SK-N-MC (cell line): ENCODE measurements around the gene MDH1B.

ENCODE experiments used
- DNase-seq: peaks from one replicate; pipeline ENCODE4 v3.0.0-alpha.2; 2011; ENCODE audit warnings: low read depth, low spot score
- H3K27ac ChIP-seq: fragments of 200-600 bp; sonication (generic); 2 replicates; pipeline ENCODE4 v1.5.1; 2016; ENCODE audit warnings: mixed run types
- H3K36me3 ChIP-seq: fragments of 200-600 bp; sonication (generic); 2 replicates; pipeline ENCODE4 v1.6.1; 2017; ENCODE audit warnings: antibody characterized with exemption, low read length, mixed read lengths; ENCODE audit not compliant: insufficient read depth
- H3K4me3 ChIP-seq: fragments of 200-600 bp; sonication (generic); 2 replicates; pipeline ENCODE4 v1.5.1; 2016
- H3K9ac ChIP-seq: fragments of 200-600 bp; sonication (generic); 2 replicates; pipeline ENCODE4 v1.8.0; 2017; ENCODE audit warnings: mixed run types, mixed read lengths; ENCODE audit not compliant: insufficient read length
- H3K9me3 ChIP-seq: fragments of 200-600 bp; sonication (generic); 2 replicates; pipeline ENCODE4 v1.6.1; 2017; ENCODE audit warnings: low read depth, mild to moderate bottlenecking, antibody characterized with exemption, low read length, moderate library complexity, mixed read lengths
- EZH2 ChIP-seq: fragments of 200-600 bp; sonication (generic); IDR thresholded peaks from one replicate; pipeline ENCODE4 v1.6.1; 2017; ENCODE audit warnings: antibody characterized with exemption
- FOXP2 ChIP-seq: optimal IDR thresholded peaks from 2 replicates; pipeline ENCODE3; 2011; ENCODE audit warnings: mild to moderate bottlenecking, moderate library complexity; ENCODE audit not compliant: insufficient read depth; ENCODE audit errors: extremely low read length, control extremely low read depth
- POLR2AphosphoS5 ChIP-seq: IDR thresholded peaks from 2 replicates; pipeline ENCODE4 v1.6.1; 2012; ENCODE audit warnings: mild to moderate bottlenecking, low read depth, low read length, borderline replicate concordance

Gene MDH1B

DNA sequence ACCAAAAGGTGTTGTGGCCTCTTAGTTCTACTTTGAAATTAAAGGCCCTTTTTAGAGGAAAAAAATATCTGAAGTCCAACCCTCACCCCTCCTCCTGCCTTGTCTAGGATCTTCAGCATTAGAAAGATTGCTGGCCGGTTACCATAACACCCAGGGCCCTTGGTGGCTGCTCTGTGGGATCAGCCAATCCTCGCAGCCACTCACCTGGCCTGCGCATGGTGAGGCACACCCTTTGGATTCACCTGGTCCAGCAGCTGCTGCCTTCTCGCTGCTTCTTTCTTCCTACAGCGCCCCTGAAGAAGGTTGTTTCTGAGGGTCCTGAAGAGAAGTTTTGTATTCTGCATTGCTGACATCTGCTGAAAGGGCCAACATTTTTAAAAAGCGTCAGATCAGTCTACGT is 72.2 kb downstream of the MDH1B start:
- no peak overlapping the region for H3K9ac ChIP-seq
- H3K9me3 ChIP-seq: no peaks in the 10 kb centered on the region
- H3K27ac ChIP-seq: no peak overlapping the region
- DNase-seq: no peak
- no peak overlapping the region for H3K4me3 ChIP-seq
- no peaks in the 10 kb centered on the region for H3K36me3 ChIP-seq
- TF ChIP-seq FOXP2 (no peak), EZH2 (no peak), POLR2AphosphoS5 (no peak)

DNA sequence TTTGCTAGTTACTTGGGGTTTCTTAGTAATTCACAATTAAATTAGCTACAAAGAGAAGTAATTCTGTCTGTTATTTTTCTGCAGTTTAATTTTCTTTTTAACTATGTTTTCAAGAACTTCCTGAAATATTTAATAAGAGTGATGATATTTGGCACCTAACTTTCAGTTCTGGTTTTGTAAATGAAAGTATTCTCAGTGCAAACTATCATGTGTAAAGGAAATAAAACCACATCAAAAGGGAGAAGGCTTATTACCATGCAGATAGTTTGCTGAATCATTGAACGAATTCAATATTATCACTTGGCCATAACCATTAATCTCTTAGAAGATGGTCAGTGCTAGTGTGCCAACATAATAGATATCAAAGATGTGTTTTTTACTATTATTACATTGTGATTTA is 76.1 kb downstream of the MDH1B start:
- no peak overlapping the region for H3K4me3 ChIP-seq
- no peak for TF ChIP-seq POLR2AphosphoS5
- TF ChIP-seq EZH2: no peak
- TF ChIP-seq FOXP2: no peak
- no peaks in the 10 kb centered on the region for H3K9me3 ChIP-seq
- H3K27ac ChIP-seq: no peak overlapping the region
- no peak for DNase-seq
- H3K36me3 ChIP-seq: no peaks in the 10 kb centered on the region
- H3K9ac ChIP-seq: no peak overlapping the region

DNA sequence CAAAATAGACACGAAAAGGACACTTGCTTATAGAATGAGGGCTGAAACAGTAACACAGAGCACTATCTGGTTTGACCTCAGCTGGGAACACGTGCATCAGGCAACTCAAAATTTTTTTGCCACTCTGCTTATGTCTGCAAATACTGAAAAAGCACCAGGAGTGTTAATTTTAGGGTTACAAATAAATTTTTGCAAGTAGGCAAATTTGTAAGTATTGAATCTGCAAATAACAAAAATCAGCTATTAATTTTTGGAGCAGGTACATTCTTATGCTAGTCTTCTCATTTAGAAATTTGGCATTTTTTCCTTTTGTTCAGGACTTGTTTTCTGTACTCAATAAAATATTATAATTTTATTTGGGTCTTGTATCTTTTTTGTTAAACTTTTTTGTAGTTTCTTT is 76.7 kb downstream of the MDH1B start:
- TF ChIP-seq POLR2AphosphoS5 (no peak), FOXP2 (no peak), EZH2 (no peak)
- Histone ChIP-seq H3K4me3 (no peak overlapping the region), H3K9me3 (no peaks in the 10 kb centered on the region), H3K27ac (no peak overlapping the region), H3K9ac (no peak overlapping the region), H3K36me3 (no peaks in the 10 kb centered on the region)
- DNase-seq: no peak
